Effector CD4-positive, alpha-beta T cell (primary cell): Measurements from ENCODE around the gene CDCP2.
"Not testable (repeated sequence)": the region's sequence is repeated elsewhere in the genome, so short reads cannot be mapped to it uniquely, and the experiment has no call there.

Experiments
- DNase-seq: peaks from one replicate; pipeline ENCODE4 v3.0.0-alpha.2; 2020

Gene CDCP2

DNA sequence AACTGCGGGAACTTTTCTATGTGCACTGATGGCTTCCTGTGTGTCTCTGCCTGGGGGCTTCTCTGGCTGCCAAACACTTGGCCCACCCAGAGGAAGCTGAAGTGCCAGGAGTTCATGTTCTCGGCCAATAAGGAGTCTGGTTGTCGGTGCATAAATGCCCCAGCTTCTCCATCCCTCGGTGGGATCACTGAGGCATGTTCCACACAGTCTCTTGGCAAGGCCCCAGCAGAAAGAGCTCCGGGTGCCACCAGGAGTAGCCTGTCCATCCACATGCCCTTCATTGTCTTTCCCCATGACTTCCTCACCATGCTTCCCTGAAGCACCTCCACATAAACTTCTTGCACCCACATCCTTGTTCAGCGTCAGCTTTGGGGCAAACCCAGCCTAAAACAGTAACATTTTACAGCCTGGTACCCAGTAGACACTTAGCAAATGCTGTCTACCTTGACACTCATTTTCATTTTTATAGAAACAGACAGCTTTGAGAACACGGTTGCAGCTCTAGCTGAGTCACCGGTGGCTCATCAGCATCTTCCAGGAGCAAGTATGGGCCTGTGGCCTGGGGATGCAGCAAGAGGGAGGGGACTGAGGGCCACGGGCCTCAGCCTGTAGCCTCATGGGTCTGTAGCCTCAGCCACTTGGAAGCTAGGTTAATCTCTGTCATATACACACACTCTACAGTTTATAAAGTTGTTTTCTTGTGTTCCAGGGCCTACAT, 14.8 kb upstream of the CDCP2 start:
- no peak for DNase-seq

- not testable (repeated sequence) for DNase-seq
Measured at GRCh38 chr1:54166357-54166756, 13.6 kb upstream of the CDCP2 start.

DNA sequence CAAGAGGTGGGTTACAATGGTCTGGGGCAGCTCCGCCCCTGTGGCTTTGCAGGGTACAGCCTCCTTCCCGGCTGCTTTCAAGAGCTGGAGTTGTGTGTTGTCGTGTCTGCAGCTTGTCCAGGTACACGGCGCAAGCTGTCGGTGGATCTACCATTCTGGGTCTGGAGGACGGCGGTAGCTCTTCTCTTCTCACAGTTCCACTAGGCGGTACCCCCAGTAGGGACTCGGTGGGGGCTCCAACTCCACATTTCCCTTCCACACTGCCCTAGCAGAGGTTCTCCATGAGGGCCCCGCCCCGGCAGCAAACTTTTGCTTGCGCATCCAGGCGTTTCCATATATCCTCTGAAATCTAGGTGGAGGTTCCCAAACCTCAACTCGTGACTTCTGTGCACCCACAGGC, 12.3 kb upstream of the CDCP2 start:
- DNase-seq, result no peak

DNA sequence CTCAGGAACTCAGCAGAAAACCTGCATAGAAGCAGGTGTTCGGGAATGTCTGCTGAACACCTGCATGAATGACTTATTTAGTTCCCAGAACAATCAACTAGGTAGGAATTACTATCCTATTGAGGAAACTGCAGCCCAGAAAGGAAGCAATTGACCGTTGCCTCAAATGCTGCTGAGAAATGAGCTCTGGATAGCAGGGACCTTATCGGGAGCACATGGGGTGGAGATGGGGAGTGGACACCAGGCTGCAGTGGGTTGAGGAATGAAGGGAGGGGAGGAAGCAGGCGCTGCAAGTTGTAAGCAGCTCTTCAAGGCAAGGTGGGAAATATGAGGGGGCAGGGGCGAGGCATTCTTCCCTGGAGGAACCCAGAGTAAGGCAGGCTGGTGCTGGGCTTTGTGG, 10.8 kb upstream of the CDCP2 start:
- no peak for DNase-seq

GRCh38 chr1:54163051-54163450, 10.3 kb upstream of the CDCP2 start:
- no peak for DNase-seq

- no peak for DNase-seq
Measured at GRCh38 chr1:54161495-54162168, 8.8 kb upstream of the CDCP2 start.

- no peak for DNase-seq
Measured at GRCh38 chr1:54160351-54160750, 7.6 kb upstream of the CDCP2 start.

DNA sequence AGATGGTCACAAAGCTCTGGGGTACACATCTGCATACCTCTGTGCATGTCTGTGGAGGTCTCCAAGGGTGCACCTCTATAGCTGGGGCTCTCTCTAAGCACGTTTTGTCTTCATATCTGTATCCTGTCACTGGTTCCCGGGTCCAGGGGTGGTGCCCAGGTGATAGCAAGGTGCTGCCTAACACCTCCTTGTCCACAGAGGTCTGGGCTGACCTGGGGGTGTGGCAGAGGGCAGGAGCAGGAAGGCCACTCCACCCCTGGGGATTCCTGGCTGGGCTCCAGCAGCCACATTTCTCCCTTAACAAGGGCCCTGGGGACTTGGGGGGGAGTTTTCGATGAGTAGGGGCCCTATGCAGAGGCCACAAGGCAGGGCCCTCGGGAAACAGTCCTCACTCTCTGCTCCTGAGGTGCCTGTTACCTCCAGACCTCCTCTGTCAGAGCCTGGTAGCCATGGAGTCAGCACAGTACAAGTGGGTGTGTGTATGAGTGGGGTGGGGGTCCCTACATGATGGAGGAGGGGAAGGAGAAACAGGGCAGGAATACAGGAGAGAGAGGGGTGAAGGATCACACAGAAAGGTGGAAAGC, 7.0 kb upstream of the CDCP2 start:
- no peak for DNase-seq

GRCh38 chr1:54158071-54158470, 5.3 kb upstream of the CDCP2 start:
- no peak for DNase-seq

GRCh38 chr1:54157401-54157800, 4.6 kb upstream of the CDCP2 start:
- DNase-seq, result no peak

DNA sequence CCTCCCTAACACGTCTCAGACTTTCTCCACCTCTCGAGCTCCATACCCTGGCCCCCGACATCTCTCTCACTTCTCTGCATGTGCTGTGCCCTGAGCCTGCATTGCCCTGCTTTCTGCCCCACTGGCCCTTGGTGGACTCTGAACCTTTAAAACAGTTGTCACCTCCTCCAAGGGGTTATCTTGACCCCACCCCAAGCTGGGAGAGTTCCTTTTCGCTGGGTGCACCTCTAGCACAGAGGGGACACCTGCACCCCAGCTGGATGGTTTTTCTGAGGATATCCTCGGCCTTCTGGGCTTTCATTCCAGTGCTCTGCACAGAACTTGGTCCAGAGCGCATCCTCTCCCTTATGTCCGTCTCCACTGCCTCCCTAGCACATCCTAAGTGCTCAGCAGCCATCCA, 4.2 kb upstream of the CDCP2 start:
- DNase-seq, result no peak

- DNase-seq, result no peak
Measured at GRCh38 chr1:54156201-54156600, 3.4 kb upstream of the CDCP2 start.

DNA sequence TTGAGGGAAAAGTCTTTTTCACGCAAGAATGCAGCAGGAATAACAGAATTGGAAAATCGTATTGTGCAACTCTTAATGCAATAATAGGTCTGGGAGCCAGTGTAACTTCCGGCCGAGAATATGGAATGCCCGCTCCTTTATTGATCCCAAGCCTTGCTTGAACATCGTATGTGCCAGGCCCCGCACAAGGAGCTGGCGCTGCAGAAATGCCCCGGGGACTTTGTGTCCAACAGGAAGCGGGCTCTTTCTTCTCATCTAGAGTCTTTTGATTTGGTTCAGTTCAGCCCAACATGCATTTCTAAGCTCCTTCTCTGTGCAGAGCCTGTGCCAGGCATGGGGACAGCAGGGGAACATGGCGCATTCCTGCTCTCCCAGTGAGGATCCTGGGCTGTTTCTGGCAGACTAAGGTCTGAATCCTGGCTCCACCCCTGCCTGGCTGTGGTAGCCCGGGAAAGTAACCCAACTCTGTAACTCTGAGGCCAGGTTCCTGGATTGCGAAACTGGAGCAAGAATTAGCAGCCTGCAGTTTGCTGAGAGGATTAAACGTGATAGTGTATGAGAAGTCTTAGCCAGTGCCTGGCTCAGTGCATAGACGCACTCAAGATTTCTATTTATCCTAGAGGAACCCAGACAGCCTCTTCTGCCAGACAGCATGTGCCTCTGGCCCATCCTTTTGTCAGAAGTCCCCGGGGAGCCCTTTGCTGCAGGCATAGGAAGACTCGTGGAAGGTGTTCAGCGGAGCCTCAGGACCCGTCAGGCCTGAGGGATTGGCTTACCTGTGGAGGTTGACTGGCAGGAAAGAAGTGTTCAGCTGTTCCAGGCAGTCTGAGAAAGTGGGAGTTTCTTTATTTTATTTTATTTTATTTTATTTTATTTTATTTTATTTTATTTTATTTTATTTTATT, 987 bp upstream of the CDCP2 start:
- no peak for DNase-seq

- DNase-seq, result no peak
Measured at GRCh38 chr1:54151013-54151412, 1.8 kb downstream of the CDCP2 start.

- DNase-seq, result no peak
Measured at GRCh38 chr1:54149734-54150133, 3.1 kb downstream of the CDCP2 start.

GRCh38 chr1:54144366-54144765, 8.4 kb downstream of the CDCP2 start:
- DNase-seq, result no peak

- DNase-seq, result no peak
Measured at GRCh38 chr1:54142146-54142900, 10.5 kb downstream of the CDCP2 start.

- DNase-seq, result no peak
Measured at GRCh38 chr1:54139711-54140110, 13.1 kb downstream of the CDCP2 start.

- DNase-seq, result no peak
Measured at GRCh38 chr1:54138994-54139393, 13.8 kb downstream of the CDCP2 start.

GRCh38 chr1:54137534-54138061, 15.2 kb downstream of the CDCP2 start:
- DNase-seq, result no peak

DNA sequence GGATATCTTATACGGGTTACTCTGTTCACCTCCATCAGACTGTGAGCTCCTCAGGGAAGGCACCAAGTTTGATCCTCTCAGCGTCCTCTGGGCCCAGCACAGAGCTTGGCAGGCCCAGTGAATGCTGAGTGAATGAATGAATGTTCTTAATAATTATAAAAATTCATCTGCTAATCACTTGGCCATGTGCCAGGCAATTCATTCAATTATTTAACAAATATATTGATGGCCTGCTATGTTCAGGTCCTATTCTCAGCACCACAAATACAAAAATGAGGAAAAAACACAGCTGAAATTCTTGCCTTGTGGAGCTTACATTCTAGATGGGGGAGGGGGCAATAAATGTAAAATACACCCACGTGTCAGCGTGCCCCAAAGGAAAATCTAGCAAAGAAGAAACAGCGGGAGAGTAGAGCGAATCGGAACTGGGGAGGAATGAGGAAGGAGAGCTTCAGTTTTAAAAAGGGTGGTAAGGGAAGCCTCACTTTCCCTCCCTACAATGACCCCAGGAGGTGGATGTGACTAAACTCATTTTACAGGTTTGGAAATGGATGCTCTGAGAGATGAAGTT, 15.8 kb downstream of the CDCP2 start:
- no peak for DNase-seq
